IPS-18a (cell line): ENCODE measurements around the gene SLC28A1.
"Not testable (repeated sequence)": the region's sequence is repeated elsewhere in the genome, so short reads cannot be mapped to it uniquely, and the experiment has no call there.

Experiments used
- H3K27ac ChIP-seq: one replicate; pipeline ENCODE4 v1.5.1; 2013; ENCODE audit warnings: low read length
- H3K27me3 ChIP-seq: one replicate; pipeline ENCODE4 v1.6.1; 2013; ENCODE audit warnings: mild to moderate bottlenecking, low read length; ENCODE audit not compliant: control insufficient read depth, insufficient read depth
- H3K36me3 ChIP-seq: one replicate; pipeline ENCODE4 v1.6.1; 2013; ENCODE audit warnings: low read depth, low read length; ENCODE audit not compliant: control insufficient read depth
- H3K4me1 ChIP-seq: one replicate; pipeline ENCODE4 v1.6.1; 2013; ENCODE audit warnings: low read depth, low read length; ENCODE audit not compliant: control insufficient read depth
- H3K4me3 ChIP-seq: one replicate; pipeline ENCODE4 v1.5.1; 2013; ENCODE audit warnings: low read length
- H3K9ac ChIP-seq: one replicate; pipeline ENCODE4 v1.6.1; 2013; ENCODE audit warnings: mild to moderate bottlenecking, low read length, moderate library complexity
- H3K9me3 ChIP-seq: one replicate; pipeline ENCODE4 v1.6.1; 2013; ENCODE audit warnings: low read depth, low read length; ENCODE audit not compliant: control insufficient read depth

The SLC28A1 gene

DNA sequence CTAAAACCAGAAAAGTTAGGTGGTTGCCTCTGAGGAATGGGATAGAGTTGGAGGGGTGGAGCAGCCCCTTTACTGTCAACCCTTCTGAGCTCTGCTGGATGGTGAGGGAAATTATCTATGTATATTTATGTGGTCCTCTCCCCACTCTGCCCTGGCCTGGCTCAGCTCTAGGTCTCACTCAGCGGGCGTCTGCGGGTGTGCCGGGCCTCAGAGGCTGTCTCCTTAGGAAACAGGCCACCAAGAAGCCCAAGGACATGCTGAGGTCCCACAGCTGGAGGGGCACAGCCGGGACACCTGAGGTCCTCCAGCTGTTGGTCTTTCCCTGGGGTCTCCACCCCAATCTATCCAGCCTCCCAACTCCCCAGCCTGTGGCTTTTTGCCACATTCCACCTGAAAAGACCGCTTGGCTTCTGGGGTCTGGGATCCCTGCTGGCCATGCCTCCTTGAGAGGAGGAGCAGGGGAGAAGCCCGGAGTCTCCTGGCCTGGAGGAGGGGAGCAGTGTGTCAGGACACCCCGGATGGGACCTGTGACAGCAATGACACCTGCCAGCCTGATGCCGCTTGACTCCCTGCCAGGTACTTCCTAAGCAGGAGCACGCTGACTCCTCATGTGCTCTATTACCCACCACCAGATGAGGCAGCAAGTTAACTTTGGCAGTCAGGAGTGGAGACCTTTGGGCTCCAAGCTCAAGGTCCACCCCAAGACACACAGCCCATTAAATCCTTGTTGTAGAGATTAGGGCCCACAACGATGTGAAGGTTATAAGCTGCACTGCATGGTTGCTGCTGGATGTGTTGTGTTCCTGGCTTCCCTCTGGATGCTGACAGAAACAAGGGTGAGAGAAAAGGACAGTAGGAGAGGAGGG, at the start of gene SLC28A1:
TSS of gene SLC28A1 (plus strand) at position 747 of the 866 bp plus-strand sequence. CDS start 3,099 bp downstream, outside the sequence.
- H3K9me3 ChIP-seq: no peaks in the 10 kb centered on the region
- no peak within 1 kb of the TSS for H3K9ac ChIP-seq
- no peaks in the 10 kb centered on the region for H3K4me1 ChIP-seq
- no peak within 1 kb of the TSS for H3K27ac ChIP-seq
- no peaks in the 10 kb centered on the region for H3K27me3 ChIP-seq
- H3K36me3 ChIP-seq: no peaks in the 10 kb centered on the region
- no peak within 1 kb of the TSS for H3K4me3 ChIP-seq

GRCh38 chr15:84834969-84835368, 49.5 kb upstream of the SLC28A1 start:
- no peak overlapping the region for H3K27ac ChIP-seq
- H3K27me3 ChIP-seq: no peaks in the 10 kb centered on the region
- H3K9ac ChIP-seq: no peak overlapping the region
- H3K36me3 ChIP-seq: no peaks in the 10 kb centered on the region
- H3K4me1 ChIP-seq: no peaks in the 10 kb centered on the region
- no peaks in the 10 kb centered on the region for H3K9me3 ChIP-seq
- H3K4me3 ChIP-seq: no peak overlapping the region

DNA sequence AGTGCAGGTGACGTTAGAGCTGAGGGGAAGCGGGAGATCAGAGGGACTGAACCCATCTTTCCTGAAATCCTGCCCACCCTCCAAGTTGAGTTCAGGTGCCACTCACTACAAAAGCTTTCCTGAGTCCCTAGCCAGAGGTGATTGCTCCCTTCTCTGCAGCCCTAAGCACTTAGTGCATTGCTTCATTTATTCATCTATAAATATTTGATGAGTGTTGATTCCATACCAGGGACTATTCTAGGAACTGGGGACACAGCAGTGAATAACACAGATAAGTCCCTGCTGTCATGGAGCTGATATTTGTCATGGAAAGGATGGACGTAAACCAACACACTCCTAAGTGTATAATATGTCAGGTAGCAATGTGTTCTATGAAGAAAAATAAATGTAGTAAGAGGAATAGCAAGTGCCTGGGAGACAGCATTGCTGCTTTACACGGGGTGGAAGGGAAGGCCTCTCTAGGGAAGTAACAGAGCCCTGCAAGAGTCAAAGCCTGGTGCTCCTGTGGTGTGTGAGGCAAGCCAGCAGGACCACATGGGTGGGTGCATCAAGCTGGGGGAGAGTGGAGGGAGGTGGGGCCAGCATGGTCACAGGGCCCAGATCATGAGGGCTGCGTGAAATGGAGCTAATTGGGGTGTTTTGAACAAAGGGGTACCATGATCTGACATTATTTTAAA, 48.7 kb upstream of the SLC28A1 start:
- H3K36me3 ChIP-seq: no peaks in the 10 kb centered on the region
- H3K4me1 ChIP-seq: no peaks in the 10 kb centered on the region
- no peak overlapping the region for H3K27ac ChIP-seq
- H3K9me3 ChIP-seq: no peaks in the 10 kb centered on the region
- no peak overlapping the region for H3K4me3 ChIP-seq
- H3K9ac ChIP-seq: no peak overlapping the region
- no peaks in the 10 kb centered on the region for H3K27me3 ChIP-seq

- no peak overlapping the region for H3K27ac ChIP-seq
- no peaks in the 10 kb centered on the region for H3K36me3 ChIP-seq
- no peaks in the 10 kb centered on the region for H3K9me3 ChIP-seq
- no peak overlapping the region for H3K9ac ChIP-seq
- H3K27me3 ChIP-seq: no peaks in the 10 kb centered on the region
- H3K4me1 ChIP-seq: no peaks in the 10 kb centered on the region
- H3K4me3 ChIP-seq: no peak overlapping the region
Observed at GRCh38 chr15:84836844-84837243, 47.6 kb upstream of the SLC28A1 start.

DNA sequence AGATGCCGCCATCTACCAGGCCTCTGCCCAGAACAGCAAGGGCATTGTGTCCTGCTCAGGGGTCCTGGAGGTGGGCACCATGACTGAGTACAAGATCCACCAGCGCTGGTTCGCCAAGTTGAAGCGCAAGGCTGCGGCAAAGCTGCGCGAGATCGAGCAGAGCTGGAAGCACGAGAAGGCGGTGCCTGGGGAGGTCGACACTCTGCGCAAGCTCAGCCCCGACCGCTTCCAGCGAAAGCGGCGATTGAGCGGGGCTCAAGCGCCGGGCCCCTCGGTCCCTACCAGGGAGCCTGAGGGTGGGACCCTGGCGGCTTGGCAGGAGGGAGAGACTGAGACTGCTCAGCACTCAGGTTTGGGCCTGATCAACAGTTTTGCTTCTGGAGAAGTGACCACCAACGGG, 44.7 kb upstream of the SLC28A1 start:
- H3K9me3 ChIP-seq: no peaks in the 10 kb centered on the region
- no peaks in the 10 kb centered on the region for H3K4me1 ChIP-seq
- no peaks in the 10 kb centered on the region for H3K36me3 ChIP-seq
- no peak overlapping the region for H3K9ac ChIP-seq
- no peak overlapping the region for H3K4me3 ChIP-seq
- H3K27ac ChIP-seq: no peak overlapping the region
- H3K27me3 ChIP-seq: no peaks in the 10 kb centered on the region

- no peak overlapping the region for H3K27ac ChIP-seq
- H3K27me3 ChIP-seq: no peaks in the 10 kb centered on the region
Observed at GRCh38 chr15:84840255-84840654, 44.2 kb upstream of the SLC28A1 start.

DNA sequence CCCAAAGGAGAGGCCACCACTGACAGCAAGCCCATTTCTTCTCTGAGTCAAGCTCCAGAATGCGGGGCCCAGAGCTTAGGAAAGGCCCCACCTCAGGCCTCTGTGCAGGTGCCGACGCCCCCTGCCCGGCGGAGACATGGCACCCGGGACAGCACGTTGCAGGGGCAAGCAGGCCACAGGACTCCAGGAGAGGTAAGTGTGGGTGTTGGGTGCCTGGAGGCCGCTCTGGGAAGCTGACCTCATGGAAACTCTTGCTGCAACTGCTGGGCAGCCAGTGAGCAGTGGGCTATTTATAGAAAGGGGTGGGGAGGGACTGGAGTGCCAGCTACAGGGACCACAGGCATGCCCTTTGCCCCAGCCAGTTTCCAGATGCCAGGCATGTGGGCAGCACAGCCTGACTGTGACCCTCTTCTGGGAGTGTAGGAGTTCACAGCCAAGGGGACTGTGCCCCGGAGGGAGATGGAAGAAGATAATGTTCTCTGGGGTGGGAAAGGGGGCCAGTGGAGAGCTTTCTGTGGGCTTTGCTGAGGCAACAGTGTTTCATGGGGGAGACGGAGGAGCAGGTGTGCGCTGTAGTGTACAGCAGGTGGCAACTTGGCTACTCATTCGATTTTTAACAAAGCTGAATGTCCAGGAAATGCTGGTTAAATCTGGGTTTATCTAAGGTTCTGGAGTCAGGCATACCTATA, 43.6 kb upstream of the SLC28A1 start:
- Histone ChIP-seq H3K27ac (no peak overlapping the region), H3K4me1 (no peaks in the 10 kb centered on the region), H3K9me3 (no peaks in the 10 kb centered on the region), H3K9ac (no peak overlapping the region), H3K4me3 (no peak overlapping the region), H3K36me3 (no peaks in the 10 kb centered on the region), H3K27me3 (no peaks in the 10 kb centered on the region)

More at GRCh38 chr15:84840255-84840654, 44.2 kb upstream of the SLC28A1 start:
- Histone ChIP-seq H3K36me3 (no peaks in the 10 kb centered on the region), H3K4me1 (no peaks in the 10 kb centered on the region), H3K4me3 (no peak overlapping the region), H3K9ac (no peak overlapping the region), H3K9me3 (no peaks in the 10 kb centered on the region)

DNA sequence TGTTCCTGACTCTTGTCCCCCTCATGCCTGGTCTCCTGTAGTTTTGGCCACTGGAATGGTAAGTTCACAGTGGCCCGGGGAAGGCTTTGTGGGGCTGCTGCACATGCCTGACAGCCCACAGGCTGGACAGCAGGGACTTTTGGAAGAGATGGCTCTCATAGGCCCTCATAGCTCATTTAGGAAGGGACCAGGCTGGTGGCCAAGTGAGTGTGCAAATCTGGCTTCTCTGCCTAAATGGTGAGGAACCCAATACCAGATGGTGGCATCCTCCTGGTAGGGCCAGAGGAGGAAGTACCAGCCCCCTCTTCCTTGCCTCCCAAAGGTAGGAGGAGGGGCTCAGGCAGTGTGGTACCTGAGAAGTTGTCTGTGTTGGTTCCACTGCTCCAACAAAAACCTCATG, 41.7 kb upstream of the SLC28A1 start:
- Histone ChIP-seq H3K36me3 (no peaks in the 10 kb centered on the region), H3K9me3 (no peaks in the 10 kb centered on the region), H3K27me3 (no peaks in the 10 kb centered on the region), H3K27ac (no peak overlapping the region), H3K9ac (no peak overlapping the region), H3K4me1 (no peaks in the 10 kb centered on the region), H3K4me3 (no peak overlapping the region)

- Histone ChIP-seq H3K9ac (no peak overlapping the region), H3K9me3 (no peaks in the 10 kb centered on the region), H3K27me3 (no peaks in the 10 kb centered on the region), H3K4me3 (no peak overlapping the region), H3K27ac (no peak overlapping the region), H3K4me1 (no peaks in the 10 kb centered on the region), H3K36me3 (no peaks in the 10 kb centered on the region)
Observed at GRCh38 chr15:84844964-84845363, 39.5 kb upstream of the SLC28A1 start.

DNA sequence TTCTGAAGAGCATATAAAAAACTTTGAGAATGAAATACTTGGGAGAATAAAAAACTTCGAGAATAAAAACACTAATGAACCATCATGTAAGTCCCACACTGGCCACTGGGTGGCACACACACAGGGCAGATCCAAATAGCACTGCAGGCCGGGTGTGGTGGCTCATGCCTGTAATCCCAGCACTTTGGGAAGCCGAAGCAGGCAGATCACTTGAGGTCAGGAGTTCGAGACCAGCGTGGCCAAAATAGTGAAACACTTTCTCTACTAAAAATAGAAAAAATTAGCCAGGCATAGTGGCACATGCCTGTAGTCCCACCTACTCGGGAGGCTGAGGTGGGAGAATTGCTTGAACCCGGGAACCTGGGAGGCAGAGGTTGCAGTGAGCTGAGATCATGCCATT, 38.8 kb upstream of the SLC28A1 start:
- H3K9ac ChIP-seq, H3K27me3 ChIP-seq, H3K9me3 ChIP-seq, H3K4me1 ChIP-seq, H3K4me3 ChIP-seq, H3K27ac ChIP-seq, H3K36me3 ChIP-seq: not testable (repeated sequence)

DNA sequence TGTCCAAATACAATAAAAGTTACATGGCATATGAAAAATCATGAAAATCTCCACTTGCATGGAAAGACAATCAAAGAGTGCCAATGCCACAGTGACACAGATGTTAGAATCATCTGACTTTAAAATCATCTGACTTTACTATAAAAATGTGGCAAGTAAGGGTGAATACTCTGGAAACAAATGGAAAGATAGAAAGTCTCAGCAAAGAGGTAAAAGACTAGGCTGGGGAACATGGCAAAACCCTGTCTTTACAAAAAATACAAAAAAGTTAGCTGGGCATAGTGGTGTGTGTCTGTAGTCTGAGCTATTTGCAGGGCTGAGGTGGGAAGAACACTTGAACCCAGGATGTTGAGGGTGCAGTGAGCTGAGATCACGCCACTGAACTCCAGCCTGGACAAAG, 38.2 kb upstream of the SLC28A1 start:
- H3K27me3 ChIP-seq: no peaks in the 10 kb centered on the region
- H3K4me1 ChIP-seq: no peaks in the 10 kb centered on the region
- no peaks in the 10 kb centered on the region for H3K9me3 ChIP-seq
- no peak overlapping the region for H3K9ac ChIP-seq
- H3K27ac ChIP-seq: no peak overlapping the region
- no peaks in the 10 kb centered on the region for H3K36me3 ChIP-seq
- H3K4me3 ChIP-seq: no peak overlapping the region
